Stimulated activated naive CD8-positive, alpha-beta T cell treated with anti-CD3 and anti-CD28 coated beads, Interleukin-15, amount 100 ng/mL, for 72 hours (primary cell): ENCODE data around the gene MRS2.
"Not testable (repeated sequence)": the region's sequence is repeated elsewhere in the genome, so short reads cannot be mapped to it uniquely, and the experiment has no call there.

Source experiments
- ATAC-seq: fragments of 150-1000 bp; cut with Tn5 transposase; 2 replicates; pipeline ENCODE4 v1.10.0; 2021; ENCODE audit warnings: mild to moderate bottlenecking, moderate library complexity
- DNase-seq, 2 donors: peaks; one replicate each; pipeline ENCODE4 v3.0.0; 2021 to 2022
- H3K27ac Mint-ChIP-seq, 2 donors: one replicate each; pipeline ENCODE4 v1.8.0; 2022; ENCODE audit warnings: mild to moderate bottlenecking in 2 of 2, mixed read lengths in 2 of 2, moderate library complexity in 2 of 2
- H3K27me3 Mint-ChIP-seq: one replicate; pipeline ENCODE4 v1.8.0; 2022; ENCODE audit warnings: mixed read lengths
- H3K4me1 Mint-ChIP-seq: one replicate; pipeline ENCODE4 v1.8.0; 2022; ENCODE audit warnings: mild to moderate bottlenecking, mixed read lengths
- H3K4me3 Mint-ChIP-seq, 2 donors: one replicate each; pipeline ENCODE4 v1.8.0; 2022; ENCODE audit warnings: mild to moderate bottlenecking in 2 of 2, mixed read lengths in 2 of 2, moderate library complexity in 1 of 2
- H3K9me3 Mint-ChIP-seq, 2 donors: one replicate each; pipeline ENCODE4 v1.8.0; 2022; ENCODE audit warnings: mixed read lengths in 2 of 2

MRS2 gene

GRCh38 chr6:24402697-24403500, at the start of gene MRS2:
MRS2 (plus strand) TSS chr6:24402936; CDS start chr6:24403047, 111 bp downstream.
- Mint-ChIP-seq H3K27ac (peak within 1 kb of the TSS; percentile 84 to 97), H3K27me3 (peaks cover 32% of the 10 kb centered on the region), H3K9me3 (no peaks in the 10 kb centered on the region), H3K4me1 (peaks cover 37% of the 10 kb centered on the region), H3K4me3 (peak within 1 kb of the TSS; percentile 86 to 94)
- DNase-seq: peak; percentile 68 to 77
- peak; percentile 94 for ATAC-seq

DNA sequence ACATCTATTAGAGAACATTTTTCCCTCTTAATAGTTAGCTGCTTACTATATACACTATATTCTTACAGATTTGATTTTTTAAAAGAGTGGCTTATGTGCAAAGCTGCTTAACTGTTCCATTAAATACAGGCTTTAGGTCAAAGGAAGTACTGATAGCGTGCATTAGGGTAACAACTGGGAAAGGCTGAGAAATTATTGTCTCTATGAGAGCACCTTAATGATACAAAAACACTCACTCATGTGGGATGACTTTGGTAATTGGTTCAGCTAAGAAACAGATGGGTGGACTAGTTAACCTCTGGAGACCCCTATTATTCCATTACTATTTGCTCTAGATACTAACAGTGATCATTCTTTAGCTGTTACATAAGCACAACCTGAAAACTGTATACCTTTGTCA, 48.9 kb upstream of the MRS2 start:
- Mint-ChIP-seq H3K27ac (no peak overlapping the region), H3K9me3 (no peaks in the 10 kb centered on the region), H3K4me1 (peaks cover 13% of the 10 kb centered on the region), H3K27me3 (peaks cover 48% of the 10 kb centered on the region), H3K4me3 (no peak overlapping the region)
- ATAC-seq (no peak), DNase-seq (no peak)

- peaks cover 41% of the 10 kb centered on the region for H3K27me3 Mint-ChIP-seq
- no peak for ATAC-seq
These were observed 47.3 kb upstream of the MRS2 start for GRCh38 chr6:24355393-24355792.

DNA sequence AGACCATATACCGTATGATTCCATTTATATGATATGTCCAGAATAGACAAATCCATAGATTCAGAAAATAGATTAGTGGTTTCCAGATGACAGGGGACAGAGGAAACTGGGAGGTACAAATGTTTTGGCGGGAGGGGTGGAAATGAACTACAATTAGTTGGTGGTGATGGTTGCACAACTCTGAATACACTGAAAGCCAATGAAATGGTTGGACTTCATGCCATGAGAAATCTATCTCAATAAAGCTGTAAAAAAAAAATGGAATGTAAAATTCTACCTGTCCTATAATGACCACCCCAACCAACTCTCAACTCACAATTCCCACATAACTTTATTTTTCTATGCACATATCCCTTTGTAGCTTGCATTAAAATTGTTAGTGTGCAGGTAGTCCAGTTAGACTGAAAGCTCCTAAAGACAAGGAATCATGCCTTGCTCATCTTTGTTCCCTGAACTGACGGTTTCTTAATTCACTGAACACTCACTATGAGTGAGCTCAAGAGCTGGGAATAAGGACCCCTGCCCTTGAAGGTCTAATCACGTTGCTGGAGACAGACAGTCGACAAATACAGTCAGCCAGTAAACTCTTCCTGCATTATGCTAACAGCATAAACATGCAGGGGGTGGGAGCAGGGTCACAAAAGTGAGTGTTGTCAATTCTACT, 46.3 kb upstream of the MRS2 start:
- peaks cover 36% of the 10 kb centered on the region for H3K27me3 Mint-ChIP-seq
- H3K4me1 Mint-ChIP-seq: peaks cover 32% of the 10 kb centered on the region
- H3K4me3 Mint-ChIP-seq: peak overlapping the region in 1 of 2 donors; percentile 35
- DNase-seq: no peak
- H3K27ac Mint-ChIP-seq: no peak overlapping the region
- no peak for ATAC-seq
- H3K9me3 Mint-ChIP-seq: no peaks in the 10 kb centered on the region

More at GRCh38 chr6:24355393-24355792, 47.3 kb upstream of the MRS2 start:
- Mint-ChIP-seq H3K27ac (no peak overlapping the region), H3K9me3 (no peaks in the 10 kb centered on the region), H3K4me1 (peaks cover 25% of the 10 kb centered on the region), H3K4me3 (no peak overlapping the region)
- DNase-seq: no peak

DNA sequence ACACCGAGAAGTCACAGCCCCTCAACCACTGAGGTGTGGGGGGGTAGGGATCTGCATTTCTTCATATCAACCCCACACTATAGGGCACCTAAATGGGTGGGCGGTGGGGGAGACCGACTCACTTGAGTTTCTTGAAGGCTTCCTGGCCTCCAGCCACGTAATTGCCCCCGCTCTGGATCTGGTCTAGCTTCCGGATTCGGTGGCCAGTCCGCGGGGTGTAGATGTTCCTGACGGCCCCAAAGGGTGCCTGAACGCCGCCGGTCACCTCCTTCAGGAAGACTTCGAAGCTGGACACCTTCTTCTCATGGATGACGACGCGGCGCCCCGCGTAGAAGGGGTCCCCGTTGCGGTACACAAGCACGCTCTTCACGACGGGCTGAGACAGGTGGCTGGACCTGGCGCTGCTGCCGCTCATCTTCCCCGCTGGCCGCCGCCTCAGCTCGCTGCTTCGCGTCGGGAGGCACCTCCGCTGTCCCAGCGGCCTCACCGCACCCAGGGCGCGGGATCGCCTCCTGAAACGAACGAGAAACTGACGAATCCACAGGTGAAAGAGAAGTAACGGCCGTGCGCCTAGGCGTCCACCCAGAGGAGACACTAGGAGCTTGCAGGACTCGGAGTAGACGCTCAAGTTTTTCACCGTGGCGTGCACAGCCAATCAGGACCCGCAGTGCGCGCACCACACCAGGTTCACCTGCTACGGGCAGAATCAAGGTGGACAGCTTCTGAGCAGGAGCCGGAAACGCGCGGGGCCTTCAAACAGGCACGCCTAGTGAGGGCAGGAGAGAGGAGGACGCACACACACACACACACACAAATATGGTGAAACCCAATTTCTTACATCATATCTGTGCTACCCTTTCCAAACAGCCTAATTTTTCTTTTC, 45.2 kb upstream of the MRS2 start, which contains the start of gene DCDC2:
Gene DCDC2, minus strand, starts transcription at position 724 of the 883 bp plus-strand sequence. Its CDS starts 309 bp downstream, at position 415.
- Mint-ChIP-seq H3K4me1 (peaks cover 32% of the 10 kb centered on the region), H3K9me3 (no peaks in the 10 kb centered on the region), H3K27ac (peak within 1 kb of the TSS; percentile 74 to 82), H3K27me3 (peaks cover 35% of the 10 kb centered on the region), H3K4me3 (peak within 1 kb of the TSS; percentile 79 to 89)
- peak; percentile 59 for ATAC-seq
- peak; percentile 38 to 51 for DNase-seq

GRCh38 chr6:24358219-24358821, 44.4 kb upstream of the MRS2 start:
- peaks cover 35% of the 10 kb centered on the region for H3K27me3 Mint-ChIP-seq
- H3K9me3 Mint-ChIP-seq: no peaks in the 10 kb centered on the region
- peaks cover 32% of the 10 kb centered on the region for H3K4me1 Mint-ChIP-seq
- peak in 1 of 2 donors; percentile 3 for DNase-seq
- ATAC-seq: no peak
- H3K27ac Mint-ChIP-seq: no peak overlapping the region
- peak overlapping the region; percentile 79 to 89 for H3K4me3 Mint-ChIP-seq

GRCh38 chr6:24359640-24360454, 42.9 kb upstream of the MRS2 start:
- ATAC-seq (peak; percentile 93), DNase-seq (peak; percentile 86 to 91)
- Mint-ChIP-seq H3K27ac (peak overlapping the region in 1 of 2 donors; percentile 72), H3K9me3 (no peaks in the 10 kb centered on the region), H3K4me1 (peaks cover 32% of the 10 kb centered on the region), H3K4me3 (peak overlapping the region; percentile 80 to 84), H3K27me3 (peaks cover 35% of the 10 kb centered on the region)

DNA sequence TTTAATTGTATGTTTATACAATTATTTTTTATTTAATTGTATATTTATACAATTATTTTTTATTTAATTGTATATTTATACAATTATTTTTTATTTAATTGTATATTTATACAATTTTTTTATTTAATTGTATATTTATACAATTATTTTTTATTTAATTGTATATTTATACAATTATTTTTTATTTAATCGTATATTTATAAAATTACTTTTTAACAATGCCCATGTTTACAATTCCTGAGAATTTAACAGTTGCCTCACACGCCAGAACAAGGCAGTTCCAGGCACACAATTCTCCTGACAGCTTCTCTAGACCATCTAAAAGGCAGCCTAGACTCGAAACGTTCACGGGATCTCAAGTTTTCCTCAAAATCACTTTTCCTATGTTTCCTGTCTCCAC, 40.4 kb upstream of the MRS2 start:
- ATAC-seq, H3K4me3 Mint-ChIP-seq, H3K9me3 Mint-ChIP-seq, H3K27ac Mint-ChIP-seq, DNase-seq: not testable (repeated sequence)
- H3K27me3 Mint-ChIP-seq: peaks cover 19% of the 10 kb centered on the region
- peaks cover 29% of the 10 kb centered on the region for H3K4me1 Mint-ChIP-seq

DNA sequence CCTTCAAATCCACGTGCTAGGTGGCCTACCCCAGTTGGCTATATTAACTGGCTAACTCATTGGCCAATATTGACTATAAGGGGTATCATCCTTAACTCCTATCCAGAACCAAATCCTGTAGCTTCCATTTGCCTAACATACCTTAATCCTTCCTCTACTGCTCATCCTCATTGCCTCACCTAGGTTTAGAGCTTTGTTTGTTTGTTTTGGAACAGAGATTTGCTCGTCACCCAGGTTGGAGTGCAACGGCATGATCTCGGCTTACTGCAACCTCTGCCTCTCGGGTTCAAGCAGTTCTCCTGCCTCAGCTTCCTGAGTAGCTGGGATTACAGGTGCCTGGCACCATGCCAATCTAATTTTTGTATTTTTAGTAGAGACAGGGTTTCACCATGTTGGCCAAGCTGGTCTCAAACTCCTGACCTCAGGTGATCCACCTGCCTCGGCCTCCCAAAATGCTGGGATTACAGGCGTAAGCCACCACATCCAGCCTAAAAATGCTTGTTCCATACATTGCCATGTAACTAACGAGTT, 37.6 kb upstream of the MRS2 start:
- H3K27me3 Mint-ChIP-seq: peaks cover 17% of the 10 kb centered on the region
- not testable (repeated sequence) for ATAC-seq, H3K9me3 Mint-ChIP-seq, H3K27ac Mint-ChIP-seq, DNase-seq, H3K4me1 Mint-ChIP-seq, H3K4me3 Mint-ChIP-seq

- no peaks in the 10 kb centered on the region for H3K4me1 Mint-ChIP-seq
- no peak overlapping the region for H3K4me3 Mint-ChIP-seq
- ATAC-seq (no peak), DNase-seq (no peak)
- H3K27me3 Mint-ChIP-seq: no peaks in the 10 kb centered on the region
- H3K27ac Mint-ChIP-seq: no peak overlapping the region
- H3K9me3 Mint-ChIP-seq: no peaks in the 10 kb centered on the region
These were observed 28.1 kb upstream of the MRS2 start for GRCh38 chr6:24374612-24375011.

DNA sequence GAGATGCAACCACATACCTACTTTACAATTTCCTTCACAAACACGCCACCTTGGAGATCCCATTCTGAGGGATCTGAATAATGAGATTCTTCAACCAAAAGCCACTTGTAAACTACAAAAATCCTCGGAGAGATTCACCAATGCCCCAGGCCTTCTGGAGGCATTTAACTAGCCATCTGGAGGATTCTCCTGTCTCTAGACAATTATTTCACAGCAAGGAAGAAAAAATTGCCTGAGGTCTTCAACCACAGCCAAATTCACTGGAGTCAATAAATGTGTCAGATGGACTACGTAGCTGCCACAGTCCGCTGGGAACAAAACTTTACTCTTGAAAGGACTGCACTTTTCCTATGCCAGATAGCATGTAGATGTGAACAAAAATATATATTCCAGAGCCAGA, 25.9 kb upstream of the MRS2 start:
- Mint-ChIP-seq H3K27ac (no peak overlapping the region), H3K9me3 (no peaks in the 10 kb centered on the region), H3K4me3 (no peak overlapping the region), H3K4me1 (no peaks in the 10 kb centered on the region), H3K27me3 (no peaks in the 10 kb centered on the region)
- ATAC-seq (no peak), DNase-seq (no peak)

DNA sequence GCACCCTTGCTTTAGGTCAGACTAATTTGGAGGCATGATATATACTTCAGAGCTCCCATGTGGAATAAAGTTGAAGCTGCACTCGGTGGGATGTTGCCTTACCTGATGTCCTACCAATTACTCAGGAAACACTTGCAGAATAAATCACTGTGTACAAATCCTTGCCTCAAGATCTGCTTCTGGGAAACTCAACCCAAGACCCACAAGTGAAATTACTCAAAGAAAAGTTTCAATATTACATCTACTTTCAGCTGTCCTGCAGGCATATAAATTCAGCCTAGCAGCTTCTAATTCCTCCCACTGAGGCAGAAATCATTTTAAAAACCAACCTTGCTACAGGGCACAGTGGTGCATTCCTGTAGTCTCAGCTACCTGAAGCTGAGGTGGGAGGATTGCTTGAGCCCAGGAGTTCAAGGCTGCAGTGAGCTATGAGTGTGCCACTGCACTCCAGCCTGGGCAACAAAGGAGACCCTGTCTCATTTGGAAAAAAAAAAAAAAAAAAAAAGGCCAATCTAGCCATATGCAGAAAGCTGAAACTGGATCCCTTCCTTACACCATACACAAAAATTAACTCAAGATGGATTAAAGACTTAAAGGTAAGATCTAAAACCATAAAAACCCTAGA, 24.2 kb upstream of the MRS2 start:
- H3K27ac Mint-ChIP-seq: no peak overlapping the region
- no peaks in the 10 kb centered on the region for H3K4me1 Mint-ChIP-seq
- no peak for DNase-seq
- H3K4me3 Mint-ChIP-seq: no peak overlapping the region
- no peak for ATAC-seq
- peaks cover 3% of the 10 kb centered on the region for H3K27me3 Mint-ChIP-seq
- H3K9me3 Mint-ChIP-seq: no peaks in the 10 kb centered on the region

DNA sequence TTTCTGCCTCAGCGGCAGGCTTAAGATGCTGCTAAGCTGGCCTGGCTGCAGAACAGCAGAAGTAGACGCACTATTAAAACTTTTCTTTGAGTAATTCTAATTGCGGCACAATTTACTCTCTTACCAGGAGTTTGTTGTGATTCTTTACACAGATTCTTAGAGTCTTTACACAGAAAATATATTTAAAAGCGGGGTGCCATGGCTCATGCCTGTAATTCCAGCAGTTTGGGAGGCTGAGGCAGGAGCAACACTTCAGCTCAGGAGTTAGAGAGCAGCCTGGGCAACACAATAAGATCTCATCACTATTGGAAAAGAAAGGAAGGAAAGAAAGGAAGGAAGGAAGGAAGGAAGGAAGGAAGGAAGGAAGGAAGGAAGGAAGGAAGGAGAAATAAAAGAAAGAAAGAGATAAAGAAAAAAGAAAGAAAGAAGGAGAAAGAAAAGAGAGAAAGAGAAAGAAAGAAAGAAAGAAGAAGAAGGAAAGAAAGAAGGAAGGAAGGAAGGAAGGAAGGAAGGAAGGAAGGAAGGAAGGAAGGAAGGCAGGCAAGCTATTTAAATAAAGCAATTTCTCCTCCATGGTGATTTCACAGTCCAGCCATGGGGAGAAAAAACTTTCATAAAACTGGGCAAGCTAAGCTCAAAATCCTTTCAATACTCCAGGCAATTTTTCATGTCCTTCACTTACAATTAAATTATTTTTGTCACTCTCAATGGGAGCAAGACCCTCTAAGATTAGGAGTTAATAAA, 21.1 kb upstream of the MRS2 start:
- Mint-ChIP-seq H3K4me1 (no peaks in the 10 kb centered on the region), H3K27me3 (peaks cover 17% of the 10 kb centered on the region), H3K27ac (no peak overlapping the region), H3K4me3 (no peak overlapping the region), H3K9me3 (no peaks in the 10 kb centered on the region)
- ATAC-seq (no peak), DNase-seq (no peak)
